Measurements from ENCODE around the gene CHRM4. TPM values are rescaled to one million over a fixed set of nuclear protein-coding genes. Genes with fewer than 3 reads are reported as not detected.

The CHRM4 gene
- total RNA-seq, 1 donor from 2014 or later, result 8.5 TPM

- H3K27ac Mint-ChIP-seq (ENCODE audit: unreplicated experiment), result peak overlapping the region; percentile 33
- no peak for TF ChIP-seq CTCF (IDR thresholded peaks at IDR 0.05; ENCODE audit: partially characterized antibody, unreplicated experiment)
- no peaks in the 10 kb centered on the region for H3K36me3 Mint-ChIP-seq (ENCODE audit: unreplicated experiment)
- no peak for DNase-seq
- H3K4me3 Mint-ChIP-seq (ENCODE audit: unreplicated experiment), result no peak overlapping the region
- peaks cover 11% of the 10 kb centered on the region for H3K9me3 Mint-ChIP-seq (ENCODE audit: unreplicated experiment)
- H3K27me3 Mint-ChIP-seq (ENCODE audit: unreplicated experiment), result peaks cover 11% of the 10 kb centered on the region
- H3K4me1 Mint-ChIP-seq (ENCODE audit: low read depth, unreplicated experiment), result peaks cover 5% of the 10 kb centered on the region
These were observed 13.0 kb upstream of the CHRM4 start for GRCh38 chr11:46404476-46405017.

DNA sequence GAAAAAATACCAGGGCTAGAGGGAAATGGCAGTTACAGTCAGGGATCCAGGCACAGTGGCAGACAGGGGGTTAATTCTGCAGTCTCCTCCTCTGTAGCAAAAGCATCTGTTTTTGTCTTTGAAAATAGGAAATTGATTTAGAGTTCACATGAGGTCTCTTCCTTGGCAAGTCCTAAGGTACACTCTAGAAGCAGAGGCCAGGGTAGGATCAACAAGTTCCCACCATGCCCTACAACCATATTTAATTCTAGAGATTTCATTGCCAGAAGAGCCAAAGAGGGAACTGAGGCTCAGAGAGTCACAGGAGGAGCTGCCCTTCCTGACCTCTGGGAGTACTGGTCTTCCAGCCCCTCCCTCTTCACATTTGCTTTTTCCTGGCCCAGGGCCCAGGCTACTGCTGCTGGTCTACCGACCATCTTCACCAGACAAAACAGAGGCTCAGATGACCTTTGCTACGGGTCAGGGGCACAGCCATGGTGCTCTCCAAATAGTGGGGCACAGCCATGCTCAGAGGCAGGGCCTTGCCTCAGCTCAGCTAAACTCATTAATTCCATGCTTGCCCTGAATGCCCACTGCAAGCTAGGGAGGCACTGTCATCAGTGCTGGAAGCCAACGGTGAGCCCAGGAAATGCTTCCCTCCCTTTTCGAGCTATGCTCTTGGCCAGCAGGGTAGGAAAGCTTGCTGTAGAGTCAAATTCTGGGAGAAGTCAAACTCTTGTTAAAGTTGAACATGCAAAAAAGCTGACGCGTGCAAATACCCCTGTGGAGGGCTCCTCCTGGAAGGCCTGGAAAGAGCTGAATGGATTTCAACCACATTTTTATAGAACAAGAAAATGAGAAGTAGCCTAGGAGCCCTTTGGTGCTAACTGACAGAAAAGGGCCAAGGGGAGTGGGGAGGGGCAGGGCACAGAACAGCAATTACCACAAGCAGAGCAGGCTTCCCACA is 11.7 kb upstream of the CHRM4 start:
- Mint-ChIP-seq H3K4me3 (ENCODE audit: unreplicated experiment) (no peak overlapping the region), H3K27ac (ENCODE audit: unreplicated experiment) (no peak overlapping the region), H3K36me3 (ENCODE audit: unreplicated experiment) (no peaks in the 10 kb centered on the region), H3K27me3 (ENCODE audit: unreplicated experiment) (peaks cover 15% of the 10 kb centered on the region), H3K4me1 (ENCODE audit: low read depth, unreplicated experiment) (peaks cover 7% of the 10 kb centered on the region), H3K9me3 (ENCODE audit: unreplicated experiment) (peaks cover 12% of the 10 kb centered on the region)
- no peak for DNase-seq
- TF ChIP-seq CTCF (IDR thresholded peaks at IDR 0.05; ENCODE audit: partially characterized antibody, unreplicated experiment), result no peak

GRCh38 chr11:46397526-46397925 is 6.0 kb upstream of the CHRM4 start:
- DNase-seq, result no peak
- Mint-ChIP-seq H3K36me3 (ENCODE audit: unreplicated experiment) (no peaks in the 10 kb centered on the region), H3K9me3 (ENCODE audit: unreplicated experiment) (peaks cover 14% of the 10 kb centered on the region), H3K4me1 (ENCODE audit: low read depth, unreplicated experiment) (peaks cover 10% of the 10 kb centered on the region), H3K27me3 (ENCODE audit: unreplicated experiment) (peaks cover 20% of the 10 kb centered on the region), H3K27ac (ENCODE audit: unreplicated experiment) (no peak overlapping the region), H3K4me3 (ENCODE audit: unreplicated experiment) (no peak overlapping the region)
- no peak for TF ChIP-seq CTCF (IDR thresholded peaks at IDR 0.05; ENCODE audit: partially characterized antibody, unreplicated experiment)

DNA sequence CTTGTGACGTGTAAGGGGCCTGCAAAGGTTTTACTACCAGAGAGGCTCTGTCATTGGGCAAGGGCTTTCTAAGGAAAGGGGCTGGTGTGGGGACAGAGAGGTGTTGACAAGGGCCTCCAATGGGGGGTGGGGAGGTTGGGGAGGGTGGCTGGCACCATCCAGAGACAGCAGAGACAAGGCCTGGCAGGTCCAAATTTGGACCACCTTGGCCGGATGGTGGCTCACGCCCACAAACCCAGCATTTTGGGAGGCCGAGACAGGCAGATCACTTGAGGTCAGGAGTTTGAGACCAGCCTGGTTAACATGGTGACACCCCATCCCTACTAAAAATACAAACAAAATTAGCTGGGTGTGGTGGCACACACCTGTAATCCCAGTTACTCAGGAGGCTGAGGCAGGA is 2.2 kb upstream of the CHRM4 start:
- Mint-ChIP-seq H3K36me3 (ENCODE audit: unreplicated experiment) (no peaks in the 10 kb centered on the region), H3K4me1 (ENCODE audit: low read depth, unreplicated experiment) (peaks cover 10% of the 10 kb centered on the region), H3K27me3 (ENCODE audit: unreplicated experiment) (peaks cover 14% of the 10 kb centered on the region), H3K4me3 (ENCODE audit: unreplicated experiment) (no peak overlapping the region), H3K9me3 (ENCODE audit: unreplicated experiment) (peaks cover 8% of the 10 kb centered on the region), H3K27ac (ENCODE audit: unreplicated experiment) (no peak overlapping the region)
- TF ChIP-seq CTCF (IDR thresholded peaks at IDR 0.05; ENCODE audit: partially characterized antibody, unreplicated experiment), result no peak
- DNase-seq, result no peak

- peaks cover 8% of the 10 kb centered on the region for H3K9me3 Mint-ChIP-seq (ENCODE audit: unreplicated experiment)
- no peaks in the 10 kb centered on the region for H3K36me3 Mint-ChIP-seq (ENCODE audit: unreplicated experiment)
- no peak for TF ChIP-seq CTCF (IDR thresholded peaks at IDR 0.05; ENCODE audit: partially characterized antibody, unreplicated experiment)
- peaks cover 12% of the 10 kb centered on the region for H3K27me3 Mint-ChIP-seq (ENCODE audit: unreplicated experiment)
- H3K4me3 Mint-ChIP-seq (ENCODE audit: unreplicated experiment), result peak overlapping the region; percentile 87
- DNase-seq, result no peak
- H3K4me1 Mint-ChIP-seq (ENCODE audit: low read depth, unreplicated experiment), result peaks cover 12% of the 10 kb centered on the region
- peak overlapping the region; percentile 82 for H3K27ac Mint-ChIP-seq (ENCODE audit: unreplicated experiment)
These were observed 1.6 kb upstream of the CHRM4 start for GRCh38 chr11:46393231-46393616.

All from glutamatergic neuron (in vitro differentiated cells).